Measurements from ENCODE around the gene KLHL29. TPM values are rescaled to one million over a fixed set of nuclear protein-coding genes. Genes with fewer than 3 reads are reported as not detected.
A peak's percentile ranks its signal among the peaks of the same experiment; 100 is the strongest.

The KLHL29 gene
- polyA plus RNA-seq, 2 donors = 2.1 to 3.8 TPM

GRCh38 chr2:23380562-23381065, 4.4 kb upstream of the KLHL29 start:
- Histone ChIP-seq H3K27me3 (ENCODE audit: control insufficient read depth in 1 of 2, insufficient read depth in 2 of 2, low read length in 2 of 2) (no peaks in the 10 kb centered on the region), H3K27ac (ENCODE audit: low read depth in 2 of 2, low read length in 1 of 2) (peak overlapping the region in 1 of 2 donors; percentile 47), H3K9me3 (ENCODE audit: control insufficient read depth in 2 of 2, insufficient read depth in 1 of 2, low read depth in 1 of 2, low read length in 1 of 2) (no peaks in the 10 kb centered on the region), H3K36me3 (ENCODE audit: control insufficient read depth in 2 of 2, insufficient read depth in 2 of 2, low read length in 1 of 2) (no peaks in the 10 kb centered on the region), H3K4me1 (ENCODE audit: control insufficient read depth in 2 of 2, insufficient read depth in 2 of 2, low read length in 1 of 2) (peaks cover 0 to 2% of the 10 kb centered on the region in 2 donors), H3K4me3 (ENCODE audit: low read depth in 1 of 2, low read length in 2 of 2) (no peak overlapping the region)
- WGBS, 2 donors = 29 to 30% methylated on average over 4 of the region's 4 CpGs

DNA sequence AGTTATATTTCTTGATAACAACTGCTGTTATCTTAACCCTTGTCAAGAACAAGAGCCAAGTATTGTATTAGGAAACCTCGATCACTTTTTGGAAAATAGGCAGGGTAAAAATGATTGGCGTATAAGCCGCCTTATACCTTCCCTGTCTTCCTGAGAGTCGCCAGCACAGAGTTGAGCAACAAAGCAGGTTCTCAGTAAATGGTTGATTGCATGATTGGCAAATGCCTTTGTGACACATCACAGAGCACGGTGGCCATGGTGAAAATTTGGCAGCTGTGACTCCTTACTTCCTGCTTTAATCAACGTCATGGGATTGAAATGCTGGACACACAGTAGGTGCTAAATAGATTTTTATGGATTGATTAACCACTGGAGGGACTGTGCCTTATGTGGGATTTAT, 3.9 kb upstream of the KLHL29 start:
- H3K27ac ChIP-seq (ENCODE audit: low read depth in 2 of 2, low read length in 1 of 2) = no peak overlapping the region
- H3K4me3 ChIP-seq (ENCODE audit: low read depth in 1 of 2, low read length in 2 of 2) = no peak overlapping the region
- WGBS, 2 donors = 27 to 32% methylated on average over 6 of the region's 6 CpGs
- H3K36me3 ChIP-seq (ENCODE audit: control insufficient read depth in 2 of 2, insufficient read depth in 2 of 2, low read length in 1 of 2) = no peaks in the 10 kb centered on the region
- peaks cover 0 to 2% of the 10 kb centered on the region in 2 donors for H3K4me1 ChIP-seq (ENCODE audit: control insufficient read depth in 2 of 2, insufficient read depth in 2 of 2, low read length in 1 of 2)
- H3K27me3 ChIP-seq (ENCODE audit: control insufficient read depth in 1 of 2, insufficient read depth in 2 of 2, low read length in 2 of 2) = no peaks in the 10 kb centered on the region
- no peaks in the 10 kb centered on the region for H3K9me3 ChIP-seq (ENCODE audit: control insufficient read depth in 2 of 2, insufficient read depth in 1 of 2, low read depth in 1 of 2, low read length in 1 of 2)

GRCh38 chr2:23381485-23381884, 3.5 kb upstream of the KLHL29 start:
- H3K9me3 ChIP-seq (ENCODE audit: control insufficient read depth in 2 of 2, insufficient read depth in 1 of 2, low read depth in 1 of 2, low read length in 1 of 2) = no peaks in the 10 kb centered on the region
- 38 to 40% methylated on average over 3 of the region's 3 CpGs for WGBS, 2 donors
- H3K27me3 ChIP-seq (ENCODE audit: control insufficient read depth in 1 of 2, insufficient read depth in 2 of 2, low read length in 2 of 2) = no peaks in the 10 kb centered on the region
- no peak overlapping the region for H3K27ac ChIP-seq (ENCODE audit: low read depth in 2 of 2, low read length in 1 of 2)
- H3K36me3 ChIP-seq (ENCODE audit: control insufficient read depth in 2 of 2, insufficient read depth in 2 of 2, low read length in 1 of 2) = no peaks in the 10 kb centered on the region
- H3K4me1 ChIP-seq (ENCODE audit: control insufficient read depth in 2 of 2, insufficient read depth in 2 of 2, low read length in 1 of 2) = peaks cover 0 to 5% of the 10 kb centered on the region in 2 donors
- no peak overlapping the region for H3K4me3 ChIP-seq (ENCODE audit: low read depth in 1 of 2, low read length in 2 of 2)

DNA sequence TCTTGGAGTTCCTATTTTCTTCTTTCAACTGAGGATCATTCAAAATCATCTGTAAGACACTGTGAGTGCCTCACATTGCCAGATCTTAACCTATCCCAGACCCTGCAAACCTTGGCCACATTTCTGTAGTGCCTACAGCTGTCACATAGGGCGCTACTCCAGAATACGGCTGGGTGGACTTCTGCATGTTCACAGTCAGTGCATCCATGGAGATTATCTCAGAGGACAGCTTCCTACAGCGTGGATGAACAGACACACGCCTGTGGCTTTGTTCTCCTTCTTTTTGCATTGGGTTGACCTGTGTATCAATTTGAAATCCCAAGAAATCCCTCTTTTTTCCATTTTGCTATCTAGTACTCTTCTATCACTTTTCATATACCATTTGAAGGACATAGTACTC, 1.9 kb upstream of the KLHL29 start:
- no peaks in the 10 kb centered on the region for H3K9me3 ChIP-seq (ENCODE audit: control insufficient read depth in 2 of 2, insufficient read depth in 1 of 2, low read depth in 1 of 2, low read length in 1 of 2)
- H3K4me1 ChIP-seq (ENCODE audit: control insufficient read depth in 2 of 2, insufficient read depth in 2 of 2, low read length in 1 of 2) = peaks cover 3 to 11% of the 10 kb centered on the region in 2 donors
- H3K27ac ChIP-seq (ENCODE audit: low read depth in 2 of 2, low read length in 1 of 2) = no peak overlapping the region
- H3K27me3 ChIP-seq (ENCODE audit: control insufficient read depth in 1 of 2, insufficient read depth in 2 of 2, low read length in 2 of 2) = no peaks in the 10 kb centered on the region
- 84 to 89% methylated on average over 4 of the region's 4 CpGs for WGBS, 2 donors
- H3K4me3 ChIP-seq (ENCODE audit: low read depth in 1 of 2, low read length in 2 of 2) = no peak overlapping the region
- no peaks in the 10 kb centered on the region for H3K36me3 ChIP-seq (ENCODE audit: control insufficient read depth in 2 of 2, insufficient read depth in 2 of 2, low read length in 1 of 2)

GRCh38 chr2:23385351-23385747, 370 bp downstream of the KLHL29 start:
- 1 to 2% methylated on average over 38 to 50 of the region's 52 CpGs for WGBS, 2 donors
- H3K4me1 ChIP-seq (ENCODE audit: control insufficient read depth in 2 of 2, insufficient read depth in 2 of 2, low read length in 1 of 2) = peaks cover 3 to 11% of the 10 kb centered on the region in 2 donors

GRCh38 chr2:23385748-23386338, 864 bp downstream of the KLHL29 start:
- peak overlapping the region; percentile 59 for H3K4me3 ChIP-seq (ENCODE audit: low read depth in 1 of 2, low read length in 2 of 2)
- H3K4me1 ChIP-seq (ENCODE audit: control insufficient read depth in 2 of 2, insufficient read depth in 2 of 2, low read length in 1 of 2) = peaks cover 3 to 9% of the 10 kb centered on the region in 2 donors
- peak overlapping the region; percentile 66 to 68 for H3K27ac ChIP-seq (ENCODE audit: low read depth in 2 of 2, low read length in 1 of 2)
- H3K27me3 ChIP-seq (ENCODE audit: control insufficient read depth in 1 of 2, insufficient read depth in 2 of 2, low read length in 2 of 2) = no peaks in the 10 kb centered on the region
- H3K36me3 ChIP-seq (ENCODE audit: control insufficient read depth in 2 of 2, insufficient read depth in 2 of 2, low read length in 1 of 2) = no peaks in the 10 kb centered on the region
- no peaks in the 10 kb centered on the region for H3K9me3 ChIP-seq (ENCODE audit: control insufficient read depth in 2 of 2, insufficient read depth in 1 of 2, low read depth in 1 of 2, low read length in 1 of 2)
- 1 to 2% methylated on average over 50 to 63 of the region's 63 CpGs for WGBS, 2 donors

More at GRCh38 chr2:23385351-23385747, 370 bp downstream of the KLHL29 start:
- Histone ChIP-seq H3K27ac (ENCODE audit: low read depth in 2 of 2, low read length in 1 of 2) (peak overlapping the region; percentile 66 to 68), H3K36me3 (ENCODE audit: control insufficient read depth in 2 of 2, insufficient read depth in 2 of 2, low read length in 1 of 2) (no peaks in the 10 kb centered on the region), H3K27me3 (ENCODE audit: control insufficient read depth in 1 of 2, insufficient read depth in 2 of 2, low read length in 2 of 2) (no peaks in the 10 kb centered on the region), H3K4me3 (ENCODE audit: low read depth in 1 of 2, low read length in 2 of 2) (peak overlapping the region; percentile 59), H3K9me3 (ENCODE audit: control insufficient read depth in 2 of 2, insufficient read depth in 1 of 2, low read depth in 1 of 2, low read length in 1 of 2) (no peaks in the 10 kb centered on the region)

DNA sequence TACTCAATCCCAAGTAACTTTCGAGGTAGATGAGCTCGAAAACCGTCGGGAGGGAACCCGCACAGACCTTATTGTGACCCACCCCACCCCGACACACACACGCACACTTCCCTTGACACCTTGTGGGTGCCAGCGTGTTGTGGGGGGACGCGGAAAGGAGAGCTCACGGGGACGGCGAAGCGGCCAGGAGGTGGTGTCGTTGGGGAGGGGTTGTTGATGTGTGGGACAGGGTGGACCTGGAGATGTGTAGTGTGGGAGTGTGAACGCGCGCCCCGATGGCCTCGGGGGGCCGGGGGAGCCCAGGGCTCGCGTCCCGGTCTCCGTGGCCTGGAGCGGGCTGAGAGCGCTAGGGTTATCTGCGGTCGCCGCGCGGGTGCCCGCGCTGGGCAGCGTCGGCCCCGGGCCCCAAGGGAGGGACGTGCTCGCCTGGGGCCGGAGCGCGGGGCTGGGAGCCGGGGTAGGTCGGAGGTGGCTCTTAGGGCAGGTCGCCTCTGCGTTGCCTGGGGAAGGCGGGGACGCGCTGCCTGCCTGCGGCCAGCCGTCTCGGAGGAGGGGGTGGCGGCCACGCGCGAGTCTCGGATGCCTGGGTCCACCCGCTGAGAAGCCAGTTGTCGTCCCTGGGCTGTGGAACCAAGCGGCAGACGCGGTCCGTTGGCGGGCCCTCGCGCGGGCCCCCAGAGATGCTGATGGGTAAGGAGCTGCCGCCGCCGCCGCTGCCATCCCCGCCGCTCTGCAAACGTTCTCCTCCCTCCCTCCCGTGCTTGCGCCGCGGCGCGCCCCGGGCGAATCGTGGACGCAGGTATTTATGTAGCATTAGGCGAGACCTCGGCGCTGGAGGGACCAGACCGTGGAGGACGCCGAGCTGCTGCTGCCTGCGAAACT, 1.6 kb downstream of the KLHL29 start:
- WGBS, 2 donors = 1% methylated on average over 91 of the region's 91 CpGs
- Histone ChIP-seq H3K27me3 (ENCODE audit: control insufficient read depth in 1 of 2, insufficient read depth in 2 of 2, low read length in 2 of 2) (no peaks in the 10 kb centered on the region), H3K4me3 (ENCODE audit: low read depth in 1 of 2, low read length in 2 of 2) (peak overlapping the region; percentile 59), H3K36me3 (ENCODE audit: control insufficient read depth in 2 of 2, insufficient read depth in 2 of 2, low read length in 1 of 2) (no peaks in the 10 kb centered on the region), H3K27ac (ENCODE audit: low read depth in 2 of 2, low read length in 1 of 2) (peak overlapping the region in 1 of 2 donors; percentile 8), H3K4me1 (ENCODE audit: control insufficient read depth in 2 of 2, insufficient read depth in 2 of 2, low read length in 1 of 2) (peaks cover 3 to 8% of the 10 kb centered on the region in 2 donors), H3K9me3 (ENCODE audit: control insufficient read depth in 2 of 2, insufficient read depth in 1 of 2, low read depth in 1 of 2, low read length in 1 of 2) (no peaks in the 10 kb centered on the region)

- Histone ChIP-seq H3K27ac (ENCODE audit: low read depth in 2 of 2, low read length in 1 of 2) (no peak overlapping the region), H3K4me1 (ENCODE audit: control insufficient read depth in 2 of 2, insufficient read depth in 2 of 2, low read length in 1 of 2) (peaks cover 3 to 8% of the 10 kb centered on the region in 2 donors), H3K27me3 (ENCODE audit: control insufficient read depth in 1 of 2, insufficient read depth in 2 of 2, low read length in 2 of 2) (no peaks in the 10 kb centered on the region), H3K4me3 (ENCODE audit: low read depth in 1 of 2, low read length in 2 of 2) (peak overlapping the region; percentile 59), H3K9me3 (ENCODE audit: control insufficient read depth in 2 of 2, insufficient read depth in 1 of 2, low read depth in 1 of 2, low read length in 1 of 2) (no peaks in the 10 kb centered on the region), H3K36me3 (ENCODE audit: control insufficient read depth in 2 of 2, insufficient read depth in 2 of 2, low read length in 1 of 2) (no peaks in the 10 kb centered on the region)
- 5 to 8% methylated on average over 9 of the region's 9 CpGs for WGBS, 2 donors
Observed at GRCh38 chr2:23387221-23387550, 2.2 kb downstream of the KLHL29 start.

- H3K4me3 ChIP-seq (ENCODE audit: low read depth in 1 of 2, low read length in 2 of 2) = no peak overlapping the region
- H3K9me3 ChIP-seq (ENCODE audit: control insufficient read depth in 2 of 2, insufficient read depth in 1 of 2, low read depth in 1 of 2, low read length in 1 of 2) = no peaks in the 10 kb centered on the region
- H3K27me3 ChIP-seq (ENCODE audit: control insufficient read depth in 1 of 2, insufficient read depth in 2 of 2, low read length in 2 of 2) = no peaks in the 10 kb centered on the region
- no peak overlapping the region for H3K27ac ChIP-seq (ENCODE audit: low read depth in 2 of 2, low read length in 1 of 2)
- WGBS, 2 donors = 68 to 76% methylated on average over 3 of the region's 3 CpGs
- peaks cover 3 to 8% of the 10 kb centered on the region in 2 donors for H3K4me1 ChIP-seq (ENCODE audit: control insufficient read depth in 2 of 2, insufficient read depth in 2 of 2, low read length in 1 of 2)
- no peaks in the 10 kb centered on the region for H3K36me3 ChIP-seq (ENCODE audit: control insufficient read depth in 2 of 2, insufficient read depth in 2 of 2, low read length in 1 of 2)
Observed at GRCh38 chr2:23387845-23388244, 2.9 kb downstream of the KLHL29 start.
